GM21737 (cell line): ENCODE results near the gene MIDN.

ENCODE experiments used
- ATAC-seq: cut with Tn5 transposase; IDR thresholded peaks from one replicate; pipeline ENCODE4 v1.9.1; 2021; ENCODE audit warnings: mild to moderate bottlenecking, moderate library complexity; ENCODE audit not compliant: unreplicated experiment

The MIDN gene

DNA sequence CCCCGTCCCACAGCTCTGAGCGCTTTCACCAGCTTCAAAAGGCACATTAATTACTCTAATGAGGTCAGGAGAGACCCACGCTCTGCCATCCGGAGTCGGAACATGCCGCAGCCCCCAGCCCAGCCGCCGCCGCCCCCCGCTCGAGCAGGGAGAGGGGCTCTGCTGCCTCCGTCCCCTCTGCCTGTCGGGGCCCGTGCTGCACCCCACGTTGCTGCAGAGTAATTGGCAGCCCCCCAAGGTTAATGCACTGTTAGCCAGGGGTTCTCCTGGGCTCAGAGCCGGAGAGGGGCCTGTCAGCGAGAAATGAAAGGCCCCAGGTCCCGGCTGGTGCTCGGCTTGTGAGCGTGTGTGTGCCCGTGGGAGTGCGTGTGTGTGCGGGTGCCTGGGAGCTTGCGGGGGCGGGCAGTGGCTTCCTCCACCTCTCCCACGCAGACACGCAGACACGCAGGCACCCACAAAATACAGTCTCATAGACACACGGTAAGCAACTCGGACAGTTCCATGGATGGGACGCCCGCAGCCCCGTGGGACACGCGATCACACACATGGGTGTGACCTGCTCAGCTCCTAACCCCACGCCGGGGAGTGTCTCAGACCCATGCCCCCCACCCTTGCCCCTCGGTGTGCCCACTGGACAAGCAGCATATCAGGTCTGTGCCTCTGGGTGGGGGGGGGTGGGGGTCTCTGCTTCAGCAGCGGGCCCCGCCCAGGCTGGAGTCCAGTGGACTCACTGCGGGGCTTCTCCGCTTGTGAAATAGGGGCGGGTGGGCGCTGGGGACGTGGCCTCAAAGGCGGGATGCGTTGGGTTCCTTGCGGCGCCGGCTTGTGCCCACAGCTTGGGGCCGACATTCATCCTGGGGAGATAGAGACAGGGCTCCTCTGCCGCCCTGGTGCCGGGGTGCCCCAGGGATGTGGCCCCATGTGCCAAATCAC is 32.5 kb downstream of the MIDN start:
- no peak for ATAC-seq

DNA sequence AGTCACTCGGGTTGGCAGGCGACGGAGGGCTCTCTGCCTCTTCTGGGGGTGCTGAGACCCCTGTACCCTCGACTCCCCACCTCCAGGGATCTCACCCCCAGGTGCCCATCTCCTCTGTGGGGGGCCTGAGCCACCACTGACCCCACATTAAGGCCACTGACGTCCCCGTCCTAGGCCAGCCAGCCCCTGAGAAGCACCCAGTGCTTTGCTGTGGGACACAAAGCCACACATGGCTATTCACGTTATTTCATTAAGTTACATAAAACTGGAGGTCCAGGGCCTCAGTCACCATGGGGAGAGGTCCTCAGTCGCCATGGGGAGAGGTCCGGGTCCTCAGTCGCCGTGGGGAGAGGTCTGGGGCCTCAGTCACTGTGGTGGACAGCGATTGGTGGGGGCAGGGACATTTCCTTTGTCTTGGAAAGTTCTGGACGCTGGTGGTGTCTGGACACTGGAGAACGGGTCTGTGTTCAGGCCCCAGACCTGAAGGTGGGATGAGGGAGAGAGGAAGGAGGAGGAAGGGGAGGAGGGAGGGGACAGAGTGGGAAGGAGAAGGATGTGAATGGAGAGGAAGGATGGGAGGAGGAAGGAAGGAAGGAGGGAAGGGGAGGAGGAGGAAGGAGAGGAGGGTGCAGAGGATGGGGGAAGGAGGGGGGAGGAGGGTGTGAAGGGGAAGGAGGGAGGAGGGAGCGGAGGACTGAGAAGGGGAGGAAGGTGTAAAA is 33.3 kb downstream of the MIDN start:
- no peak for ATAC-seq

DNA sequence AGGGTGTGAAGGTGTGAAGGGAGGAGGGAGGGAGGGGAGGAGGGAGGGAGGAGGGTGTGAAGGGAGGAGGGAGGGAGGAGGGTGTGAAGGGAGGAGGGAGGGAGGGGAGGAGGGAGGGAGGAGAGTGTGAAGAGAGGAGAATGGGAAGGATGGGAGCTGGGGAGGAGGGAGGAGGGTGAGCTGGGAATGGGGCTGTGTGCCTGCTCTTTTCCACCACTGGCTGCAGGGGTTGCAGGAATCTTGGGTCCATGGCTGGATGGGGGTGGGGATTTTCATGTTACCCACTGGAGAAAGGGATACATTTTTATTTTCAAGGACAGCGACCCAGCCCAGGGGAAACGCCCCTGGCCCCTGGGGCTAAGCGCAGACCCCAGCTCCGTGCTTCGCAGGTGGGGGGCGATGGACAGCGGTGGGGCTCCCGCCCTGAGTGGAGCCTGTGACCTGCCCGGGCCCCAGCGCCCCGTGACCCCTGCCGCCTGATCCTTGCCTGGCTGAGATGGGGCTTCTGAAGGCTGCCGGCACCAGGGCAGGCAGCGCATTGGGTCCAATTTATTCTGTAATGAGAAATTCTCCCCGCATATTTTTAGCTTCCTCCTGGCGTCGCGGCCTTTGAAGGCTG is 34.3 kb downstream of the MIDN start:
- ATAC-seq: no peak

DNA sequence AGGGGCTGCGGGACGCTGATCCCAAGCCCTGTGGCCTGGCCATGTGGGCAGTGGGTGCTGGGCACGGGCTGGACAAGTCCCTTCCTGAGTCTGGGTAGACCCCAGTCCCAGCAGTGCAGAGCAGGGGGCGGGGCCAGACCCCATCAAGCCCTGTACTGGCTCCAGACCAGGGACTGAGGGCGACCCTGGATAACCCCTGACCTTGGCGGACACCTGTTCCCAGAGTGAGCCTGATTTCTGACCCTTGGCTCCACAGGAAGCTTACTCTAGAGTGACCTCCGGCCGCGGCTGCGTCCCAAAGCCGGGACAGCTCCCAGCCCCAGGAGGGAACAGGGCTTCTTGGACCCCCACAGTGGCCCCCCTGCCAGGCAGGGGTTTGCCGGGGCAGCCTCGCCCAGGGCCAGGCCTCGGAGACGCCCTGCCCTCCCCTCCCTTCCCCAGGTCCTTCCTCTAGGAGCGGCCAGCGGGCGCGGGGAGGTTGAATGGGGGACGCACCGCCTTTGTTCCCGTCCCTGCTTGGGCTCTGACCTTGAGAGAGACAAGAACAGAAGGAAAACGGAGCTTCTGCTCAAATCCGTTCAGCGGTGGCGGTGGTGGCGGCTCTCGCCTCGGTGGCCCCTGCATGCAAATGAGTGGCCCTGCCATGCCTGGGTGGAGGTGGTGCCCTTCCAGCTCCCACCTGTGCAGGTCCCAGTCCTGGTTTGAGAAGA is 35.0 kb downstream of the MIDN start:
- no peak for ATAC-seq

DNA sequence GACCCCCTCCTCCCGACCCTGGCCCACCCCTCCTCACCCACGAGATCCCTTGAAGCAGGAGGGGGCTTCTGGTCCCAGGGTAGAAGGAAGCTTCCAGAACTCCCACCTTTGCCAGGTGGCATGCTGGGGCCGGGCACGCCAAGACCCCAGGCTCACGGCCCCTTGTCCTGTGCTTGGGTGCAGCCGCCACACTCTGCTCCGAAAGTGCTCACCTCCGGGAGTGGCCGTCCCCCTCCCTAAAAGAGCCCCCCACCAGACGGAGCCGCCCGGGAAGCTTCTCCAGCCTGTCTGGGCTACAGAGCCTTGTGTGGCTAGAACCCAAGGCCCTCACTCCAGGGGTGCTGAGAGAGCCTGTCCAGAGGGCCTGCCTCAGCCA is 35.5 kb downstream of the MIDN start:
- ATAC-seq: no peak

DNA sequence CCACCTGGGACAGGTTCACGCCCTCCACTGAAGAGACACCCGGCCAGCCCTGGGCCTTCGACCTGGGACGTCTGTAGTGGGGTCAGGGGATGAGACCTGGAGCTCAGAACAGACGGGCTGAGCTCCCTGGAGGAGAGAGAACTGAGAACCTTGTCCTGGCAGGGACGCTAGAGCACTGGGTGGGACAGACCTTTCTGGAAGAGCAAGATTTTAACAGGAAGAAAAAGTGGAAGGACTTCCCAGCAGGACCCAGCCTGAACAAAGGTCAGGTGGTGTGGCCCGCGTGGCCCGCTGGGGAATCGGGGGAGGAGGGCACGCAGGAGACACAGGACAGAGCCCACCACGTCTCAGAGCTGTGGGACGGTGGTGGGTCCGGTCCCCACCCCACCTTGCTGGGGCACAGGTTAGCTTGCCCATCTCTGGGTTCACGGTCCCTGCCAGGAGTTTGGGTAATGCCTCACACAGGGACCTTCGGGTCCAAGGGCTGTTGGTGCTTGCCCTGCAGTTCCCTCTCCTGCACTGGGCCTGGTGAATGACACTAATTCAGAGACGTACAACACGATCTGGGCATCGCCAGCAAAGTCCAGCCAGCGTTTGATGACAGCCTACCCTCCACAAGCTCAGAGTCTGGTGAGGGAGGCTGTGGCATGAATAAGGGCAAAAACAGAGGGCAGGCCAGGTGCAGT is 36.1 kb downstream of the MIDN start:
- ATAC-seq: no peak

DNA sequence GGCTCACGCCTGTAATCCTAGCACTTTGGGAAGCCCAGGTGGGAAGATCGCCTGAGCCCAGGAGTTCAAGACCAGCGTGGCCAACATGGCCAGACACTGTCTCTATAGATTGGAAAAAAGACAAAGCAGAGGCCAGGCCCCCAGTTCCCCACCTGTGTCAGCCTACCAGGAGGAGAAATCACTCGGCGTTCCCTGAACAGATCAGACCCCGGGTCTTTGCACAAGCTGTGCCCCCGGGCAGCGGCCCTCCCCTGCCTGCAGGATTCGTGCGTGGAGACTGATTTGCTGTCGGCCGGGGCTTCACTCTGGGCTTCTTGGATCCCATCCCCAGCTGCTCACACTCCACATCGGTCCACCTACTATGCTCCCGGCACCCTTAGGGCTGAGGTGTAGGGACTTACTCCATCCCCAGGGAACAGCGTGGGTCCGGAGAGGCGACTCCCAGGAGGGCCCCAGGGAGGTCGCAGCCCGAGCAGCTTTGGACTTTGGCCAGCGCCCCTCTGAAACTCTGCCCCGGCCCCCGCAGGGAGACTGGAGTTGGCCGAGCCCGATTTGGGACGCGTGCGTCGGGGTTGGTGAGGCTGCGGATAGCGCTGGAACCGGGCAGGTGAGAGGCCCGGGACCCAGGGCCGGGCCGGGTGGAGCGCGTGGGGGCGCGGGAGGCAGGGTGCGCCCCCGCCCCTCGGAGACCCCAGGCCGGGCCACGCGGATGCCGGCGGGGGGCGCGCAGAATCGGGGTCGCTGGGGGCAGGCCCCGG is 36.8 kb downstream of the MIDN start:
- ATAC-seq: no peak

DNA sequence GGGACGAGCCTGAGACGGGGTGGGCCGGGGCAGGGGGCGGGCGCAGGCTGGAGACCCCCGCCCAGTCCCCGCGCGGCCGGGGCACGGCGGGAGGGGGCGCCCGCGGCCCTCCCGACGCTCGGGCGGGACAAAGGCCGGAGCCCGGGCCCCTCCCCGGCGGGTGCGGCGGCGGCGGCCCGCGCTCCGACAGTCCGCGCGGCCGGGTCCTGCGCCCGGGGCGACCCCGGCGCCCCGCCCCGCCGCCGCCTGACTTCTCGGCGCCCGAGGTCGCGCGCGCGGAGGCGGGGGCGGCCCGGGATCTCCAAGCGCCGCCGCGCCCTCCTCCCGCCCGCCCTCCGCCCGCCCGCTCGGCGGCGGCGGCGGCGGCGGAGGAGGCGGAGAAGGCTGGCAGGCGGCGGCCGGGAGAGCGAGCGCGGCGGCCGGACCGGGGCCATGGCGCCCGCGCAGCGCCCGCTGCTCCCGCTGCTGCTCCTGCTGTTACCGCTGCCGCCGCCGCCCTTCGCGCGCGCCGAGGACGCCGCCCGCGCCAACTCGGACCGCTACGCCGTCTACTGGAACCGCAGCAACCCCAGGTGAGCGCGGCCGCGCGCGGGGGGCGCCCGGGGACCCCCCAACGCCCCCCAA is 37.5 kb downstream of the MIDN start, which contains the start of gene EFNA2:
Gene EFNA2, plus strand, starts transcription at position 137 of the 624 bp plus-strand sequence. Its CDS starts 296 bp downstream, at position 433.
- ATAC-seq: no peak

DNA sequence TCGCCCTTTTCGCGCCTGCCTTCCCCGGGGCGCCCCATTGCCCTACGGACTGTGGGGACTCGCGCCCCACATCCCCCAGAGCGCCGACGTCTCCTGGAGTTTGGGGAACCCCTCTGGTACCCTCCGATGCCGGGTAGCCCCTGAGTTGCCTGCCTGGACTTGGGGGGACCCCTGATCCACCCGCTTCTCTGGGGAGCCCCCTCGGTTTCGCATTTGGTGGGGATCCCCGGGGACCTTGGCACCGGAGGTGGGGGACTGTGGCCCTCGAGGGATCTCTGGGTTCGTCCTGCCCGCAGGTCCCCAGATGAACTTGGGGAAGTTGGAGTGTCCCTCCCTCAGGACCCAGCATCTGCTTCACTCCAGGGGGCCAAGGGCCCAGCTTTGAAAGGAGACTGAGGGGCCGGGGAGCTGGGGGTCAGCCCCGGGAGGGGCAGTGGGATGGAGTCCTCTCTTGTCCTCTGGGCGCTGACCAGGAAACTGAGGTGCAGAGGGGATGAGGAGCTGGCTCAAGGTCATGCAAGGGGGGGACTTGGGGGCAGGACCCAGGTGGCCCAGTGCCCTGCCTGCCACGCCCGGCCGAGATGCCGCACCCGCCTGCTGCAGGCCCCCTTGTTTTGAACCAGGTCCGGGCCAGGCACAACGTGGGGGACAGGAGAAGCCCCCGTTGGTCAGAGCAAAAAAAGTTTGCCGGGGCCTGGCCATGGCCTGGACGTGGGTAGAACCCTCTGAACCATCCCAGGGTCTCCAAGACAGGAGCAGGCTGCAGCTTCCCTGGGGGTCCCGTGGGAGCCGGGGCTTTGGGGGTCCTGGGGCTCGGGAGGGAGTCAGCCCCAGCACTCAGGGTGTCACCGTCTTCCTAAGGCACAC is 38.3 kb downstream of the MIDN start:
- ATAC-seq: no peak

DNA sequence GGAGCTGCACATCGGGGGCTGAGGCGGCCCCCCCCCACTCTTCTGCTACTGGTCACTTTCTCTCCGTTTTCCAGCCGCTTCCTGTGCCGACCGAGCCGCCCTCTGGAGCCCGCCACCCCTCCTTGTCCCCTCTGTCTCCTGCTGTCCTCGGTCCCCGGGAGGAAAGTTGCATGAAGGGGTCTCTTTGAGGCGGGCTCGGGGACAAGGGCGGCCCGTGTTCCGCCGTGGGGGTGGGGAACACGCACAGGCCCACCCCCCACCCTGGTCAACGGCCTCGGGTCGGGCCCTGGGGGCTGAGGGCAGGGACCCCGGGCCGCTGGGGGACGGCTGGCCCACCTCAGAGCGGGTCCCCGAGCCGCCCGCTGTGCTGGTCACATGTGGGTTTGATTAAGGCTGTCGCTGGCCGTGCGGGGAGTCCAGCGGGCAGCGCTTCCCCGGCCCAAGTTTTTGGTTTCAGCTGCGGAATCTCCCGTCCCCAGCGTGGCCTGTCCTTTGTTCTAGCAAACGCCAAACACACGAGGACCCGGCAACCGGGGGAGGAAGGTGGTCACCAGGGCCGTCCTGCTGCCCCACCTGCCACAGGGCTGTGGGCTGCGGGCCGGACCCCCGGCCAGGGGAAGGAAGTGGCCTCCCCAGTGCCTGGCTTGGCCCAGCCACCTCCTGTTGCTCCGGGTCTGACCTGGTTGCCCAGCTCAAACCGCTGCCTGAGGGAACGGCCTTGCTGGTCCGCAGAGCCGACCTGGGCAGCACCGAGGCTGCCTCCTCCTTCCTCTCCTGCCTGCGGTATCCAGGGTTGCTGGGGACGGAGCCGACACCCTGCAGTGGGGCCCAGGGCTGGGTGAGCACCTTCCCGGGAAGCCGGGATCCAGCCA is 39.2 kb downstream of the MIDN start:
- no peak for ATAC-seq

DNA sequence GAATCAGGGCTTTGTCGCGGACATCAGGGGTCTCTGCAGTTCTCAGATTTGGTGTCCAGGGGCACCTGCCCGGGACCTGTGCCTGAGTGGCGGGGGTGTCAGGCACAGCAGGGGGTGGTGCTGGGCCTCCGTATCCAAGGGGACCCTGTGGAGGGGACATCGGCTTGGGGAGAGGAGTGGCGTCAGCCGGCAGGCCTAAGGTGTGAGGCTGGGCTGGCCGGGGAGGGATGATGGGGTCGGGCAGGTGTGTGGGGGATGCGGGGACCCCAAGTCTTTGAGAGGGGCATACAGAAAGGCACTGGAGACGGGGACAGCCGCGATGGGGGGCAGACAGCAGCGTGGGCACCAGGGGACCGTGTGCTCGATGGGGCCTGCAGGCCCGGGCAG is 39.8 kb downstream of the MIDN start:
- ATAC-seq: no peak

DNA sequence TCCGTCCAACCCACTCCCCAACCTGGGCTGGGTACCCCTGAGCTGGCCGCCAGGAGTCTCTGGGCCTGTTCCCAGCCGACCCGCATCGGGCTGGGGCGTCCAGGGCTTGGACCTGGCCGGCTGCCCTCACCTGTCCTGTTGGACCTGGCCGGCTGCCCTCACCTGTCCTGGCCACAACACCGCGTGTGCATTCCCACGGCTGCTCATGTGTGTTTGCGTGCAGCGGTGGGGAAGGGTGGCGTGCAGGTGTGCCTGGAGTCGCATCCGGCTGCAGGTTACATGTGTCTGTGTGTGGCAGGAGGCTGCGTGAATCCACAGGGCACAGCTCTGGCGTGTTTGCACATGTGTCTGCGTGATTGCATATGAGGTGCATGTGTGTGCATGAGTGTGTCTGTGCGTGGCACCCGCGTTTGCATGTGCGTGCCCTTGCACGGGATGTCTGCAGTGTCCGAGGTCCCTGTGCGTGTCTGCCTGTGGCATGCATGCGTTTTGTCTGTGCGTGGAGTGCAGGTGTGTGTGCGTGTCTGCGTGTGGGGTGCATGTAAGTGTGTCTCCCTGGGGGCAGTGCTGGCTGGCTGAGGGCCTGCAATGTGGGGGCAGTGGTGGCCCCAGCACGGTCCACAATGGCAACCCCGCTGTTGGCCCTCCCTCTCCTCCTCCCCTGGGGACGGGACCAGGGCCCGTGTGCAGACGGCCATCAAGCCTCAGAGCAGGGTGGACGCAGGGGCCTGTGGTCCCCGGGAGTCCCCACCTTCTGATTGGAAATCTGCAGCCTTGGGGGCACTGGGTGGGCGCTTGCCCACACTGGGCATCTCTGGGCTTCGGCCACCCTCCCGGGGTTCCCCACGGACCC is 40.7 kb downstream of the MIDN start:
- ATAC-seq: no peak

DNA sequence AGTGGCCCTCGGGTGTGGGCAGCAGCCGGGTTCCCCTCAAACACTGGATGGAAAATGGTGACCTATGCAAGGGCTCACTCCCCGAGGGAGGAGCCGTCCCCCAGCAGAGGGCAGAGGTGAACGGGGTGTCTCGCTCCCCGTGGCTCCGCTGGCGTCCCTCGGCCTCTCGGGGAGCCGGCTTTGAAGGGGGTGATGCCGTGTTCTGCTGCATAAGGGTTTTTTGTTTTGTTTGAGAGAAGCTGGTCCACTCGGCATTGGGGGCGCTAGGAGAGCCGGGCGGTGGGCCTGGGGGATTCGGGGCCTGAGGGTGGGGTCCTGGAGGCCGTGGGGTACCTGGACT is 41.3 kb downstream of the MIDN start:
- ATAC-seq: no peak

DNA sequence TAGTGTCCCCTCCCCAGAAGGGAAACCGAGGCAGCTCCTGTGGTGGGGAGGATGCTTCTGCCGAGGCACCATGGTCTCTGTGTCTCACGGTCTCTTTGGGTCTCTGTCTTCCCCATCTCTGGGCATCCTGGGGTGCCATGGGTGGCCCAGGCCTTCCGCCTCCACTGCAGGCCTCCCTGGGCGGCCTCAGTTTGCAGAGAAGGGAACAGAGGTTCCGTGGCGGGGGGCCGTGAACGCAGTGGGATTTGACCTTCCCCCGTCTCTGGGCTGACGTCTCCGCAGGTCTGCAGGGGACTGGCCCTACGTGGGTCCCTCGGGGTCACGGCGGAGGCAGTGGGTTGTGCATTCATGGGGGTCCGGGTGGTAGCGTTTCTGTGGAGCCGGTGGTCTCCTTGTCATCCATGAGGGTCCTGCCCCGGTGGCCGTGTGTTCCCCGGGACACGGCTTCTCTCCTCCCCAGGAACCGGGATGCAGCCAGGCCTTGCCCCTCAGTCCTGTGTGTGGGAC is 41.9 kb downstream of the MIDN start:
- ATAC-seq: no peak

DNA sequence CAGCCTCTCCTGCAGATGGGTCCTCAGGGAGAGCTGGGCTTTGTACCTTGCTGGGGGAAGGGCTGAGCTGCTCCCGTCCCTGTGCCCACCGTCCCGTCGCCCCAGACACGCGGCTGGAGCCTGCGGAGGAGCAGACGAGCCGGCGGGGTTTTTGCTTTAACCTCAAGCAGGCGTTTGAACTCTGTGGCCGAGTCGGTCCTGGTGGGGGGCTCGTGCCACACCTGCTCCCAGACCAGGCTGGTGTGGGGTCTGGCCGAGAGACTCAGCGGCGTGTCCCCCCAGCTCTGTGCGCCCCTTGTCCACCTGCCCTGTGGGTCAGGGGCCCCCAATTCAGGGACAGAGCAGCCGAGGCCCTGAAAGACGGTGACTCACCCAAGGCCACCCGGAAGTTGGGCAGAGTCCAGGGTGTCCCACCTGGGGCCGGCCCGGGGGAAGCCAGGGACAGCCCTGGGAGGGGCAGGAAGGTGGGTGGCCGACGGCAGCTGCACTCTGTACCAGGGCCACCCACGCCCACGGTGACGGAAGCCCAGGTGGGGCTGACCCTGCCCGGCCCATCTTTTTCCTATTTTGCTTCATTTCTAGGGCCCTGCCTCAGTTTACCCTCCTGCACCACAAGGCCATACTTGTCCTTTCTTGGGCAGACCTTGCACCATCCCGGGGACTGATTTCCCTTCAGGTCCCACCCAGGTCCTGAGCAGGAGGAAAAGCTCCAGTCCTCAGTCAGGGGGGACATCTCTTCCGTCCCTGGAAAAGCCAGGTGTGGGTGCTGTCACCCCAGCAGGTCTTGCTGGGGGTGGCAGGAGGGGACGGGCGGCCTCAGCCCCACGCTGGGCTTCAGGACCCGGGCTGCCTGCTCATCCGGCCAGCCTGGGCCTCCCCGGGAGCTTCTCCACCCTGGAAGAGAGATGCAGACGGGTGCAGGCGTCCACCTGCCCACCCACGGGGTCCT is 42.6 kb downstream of the MIDN start:
- no peak for ATAC-seq
